ENCODE results near the gene NUDT22. TPM values are rescaled to one million over a fixed set of nuclear protein-coding genes. Genes with fewer than 3 reads are reported as not detected.

Gene NUDT22
- total RNA-seq, 1 donor from 2014 or later, result 45.0 TPM

GRCh38 chr11:64253481-64253880, 27.4 kb downstream of the NUDT22 start:
- intact Hi-C loops (cut with DNase I), result no loop called here
- H3K4me1 ChIP-seq, result peaks cover 26% of the 10 kb centered on the region
- no peak overlapping the region for H3K4me3 ChIP-seq
- no peaks in the 10 kb centered on the region for H3K27me3 ChIP-seq (ENCODE audit: low read depth)
- peaks cover 43% of the 10 kb centered on the region for H3K36me3 ChIP-seq
- ATAC-seq (no peak), DNase-seq (no peak)
- TF ChIP-seq, protein P1, sequence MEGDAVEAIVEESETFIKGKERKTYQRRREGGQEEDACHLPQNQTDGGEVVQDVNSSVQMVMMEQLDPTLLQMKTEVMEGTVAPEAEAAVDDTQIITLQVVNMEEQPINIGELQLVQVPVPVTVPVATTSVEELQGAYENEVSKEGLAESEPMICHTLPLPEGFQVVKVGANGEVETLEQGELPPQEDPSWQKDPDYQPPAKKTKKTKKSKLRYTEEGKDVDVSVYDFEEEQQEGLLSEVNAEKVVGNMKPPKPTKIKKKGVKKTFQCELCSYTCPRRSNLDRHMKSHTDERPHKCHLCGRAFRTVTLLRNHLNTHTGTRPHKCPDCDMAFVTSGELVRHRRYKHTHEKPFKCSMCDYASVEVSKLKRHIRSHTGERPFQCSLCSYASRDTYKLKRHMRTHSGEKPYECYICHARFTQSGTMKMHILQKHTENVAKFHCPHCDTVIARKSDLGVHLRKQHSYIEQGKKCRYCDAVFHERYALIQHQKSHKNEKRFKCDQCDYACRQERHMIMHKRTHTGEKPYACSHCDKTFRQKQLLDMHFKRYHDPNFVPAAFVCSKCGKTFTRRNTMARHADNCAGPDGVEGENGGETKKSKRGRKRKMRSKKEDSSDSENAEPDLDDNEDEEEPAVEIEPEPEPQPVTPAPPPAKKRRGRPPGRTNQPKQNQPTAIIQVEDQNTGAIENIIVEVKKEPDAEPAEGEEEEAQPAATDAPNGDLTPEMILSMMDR (IDR thresholded peaks at IDR 0.05), result no peak
- H3K9me3 ChIP-seq, result no peaks in the 10 kb centered on the region
- H3K27ac ChIP-seq, result no peak overlapping the region

DNA sequence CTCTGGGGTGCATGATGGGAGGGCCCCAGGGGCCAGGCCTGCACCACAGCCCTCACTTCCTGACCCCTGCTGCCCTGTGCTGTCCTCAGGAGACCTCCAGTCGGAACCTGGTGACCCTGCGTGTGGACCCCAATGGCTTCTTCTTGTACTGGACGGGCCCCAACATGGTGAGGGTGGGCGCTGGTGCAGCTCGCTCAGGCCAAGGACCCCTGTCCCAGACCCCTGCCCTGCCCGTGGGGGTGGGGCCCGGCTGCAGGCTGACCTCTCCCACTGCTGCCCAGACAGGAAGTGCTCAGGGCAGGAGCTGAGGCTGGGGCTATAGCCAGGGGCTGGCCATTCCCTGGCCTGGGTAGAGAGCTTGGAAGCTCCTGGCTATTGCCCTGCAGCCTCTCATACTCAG, 28.3 kb downstream of the NUDT22 start:
- no peak for ATAC-seq

GRCh38 chr11:64255135-64256128, 29.4 kb downstream of the NUDT22 start:
- DNase-seq (no peak), ATAC-seq (no peak)
- H3K27me3 ChIP-seq (ENCODE audit: low read depth), result no peaks in the 10 kb centered on the region
- no peak overlapping the region for H3K27ac ChIP-seq
- H3K4me3 ChIP-seq, result no peak overlapping the region
- no peaks in the 10 kb centered on the region for H3K9me3 ChIP-seq
- peaks cover 26% of the 10 kb centered on the region for H3K4me1 ChIP-seq
- intact Hi-C loops (cut with DNase I), result no loop called here
- peaks cover 61% of the 10 kb centered on the region for H3K36me3 ChIP-seq
- TF ChIP-seq, protein P1 (IDR thresholded peaks at IDR 0.05), result no peak

More for the DNA sequence above, 28.3 kb downstream of the NUDT22 start:
- Histone ChIP-seq H3K27ac (no peak overlapping the region), H3K36me3 (peaks cover 51% of the 10 kb centered on the region), H3K4me3 (no peak overlapping the region), H3K27me3 (ENCODE audit: low read depth) (no peaks in the 10 kb centered on the region), H3K9me3 (no peaks in the 10 kb centered on the region), H3K4me1 (peaks cover 26% of the 10 kb centered on the region)
- intact Hi-C loops (cut with DNase I), result no loop called here
- TF ChIP-seq, protein P1 (IDR thresholded peaks at IDR 0.05), result no peak
- no peak for DNase-seq

- Histone ChIP-seq H3K4me1 (peaks cover 19% of the 10 kb centered on the region), H3K4me3 (no peak overlapping the region), H3K27me3 (ENCODE audit: low read depth) (no peaks in the 10 kb centered on the region), H3K36me3 (peaks cover 66% of the 10 kb centered on the region), H3K27ac (no peak overlapping the region), H3K9me3 (no peaks in the 10 kb centered on the region)
- intact Hi-C loops (cut with DNase I), result no loop called here
- TF ChIP-seq, protein P1 (IDR thresholded peaks at IDR 0.05), result no peak
- DNase-seq, result no peak
- no peak for ATAC-seq
Observed at GRCh38 chr11:64256300-64256699, 30.2 kb downstream of the NUDT22 start.

DNA sequence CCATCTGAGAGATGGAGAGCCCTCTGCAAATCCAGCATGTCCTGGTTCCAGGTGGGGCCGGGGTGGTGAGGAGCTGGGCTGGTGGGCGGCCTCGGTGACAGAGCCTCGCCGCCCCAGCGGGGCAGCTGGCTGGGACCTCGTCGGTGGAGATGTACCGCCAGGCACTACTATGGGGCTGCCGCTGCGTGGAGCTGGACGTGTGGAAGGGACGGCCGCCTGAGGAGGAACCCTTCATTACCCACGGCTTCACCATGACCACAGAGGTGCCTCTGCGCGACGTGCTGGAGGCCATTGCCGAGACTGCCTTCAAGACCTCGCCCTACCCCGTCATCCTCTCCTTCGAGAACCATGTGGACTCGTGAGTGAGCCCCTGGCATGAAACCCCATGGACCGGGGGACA, 32.3 kb downstream of the NUDT22 start:
- H3K4me3 ChIP-seq, result no peak overlapping the region
- H3K27ac ChIP-seq, result no peak overlapping the region
- H3K4me1 ChIP-seq, result peaks cover 4% of the 10 kb centered on the region
- intact Hi-C loops (cut with DNase I), result no loop called here
- DNase-seq, result no peak
- TF ChIP-seq, protein P1 (IDR thresholded peaks at IDR 0.05), result no peak
- no peaks in the 10 kb centered on the region for H3K9me3 ChIP-seq
- H3K27me3 ChIP-seq (ENCODE audit: low read depth), result no peaks in the 10 kb centered on the region
- ATAC-seq, result no peak
- H3K36me3 ChIP-seq, result peaks cover 87% of the 10 kb centered on the region
